GM21423 (cell line): ENCODE results near the gene AGRP.
"Not testable (repeated sequence)": the region's sequence is repeated elsewhere in the genome, so short reads cannot be mapped to it uniquely, and the experiment has no call there.

ENCODE experiments used
- ATAC-seq: cut with Tn5 transposase; IDR thresholded peaks from one replicate; pipeline ENCODE4 v1.9.1; 2021; ENCODE audit warnings: mild to moderate bottlenecking, moderate library complexity; ENCODE audit not compliant: unreplicated experiment

Gene AGRP, protein sequence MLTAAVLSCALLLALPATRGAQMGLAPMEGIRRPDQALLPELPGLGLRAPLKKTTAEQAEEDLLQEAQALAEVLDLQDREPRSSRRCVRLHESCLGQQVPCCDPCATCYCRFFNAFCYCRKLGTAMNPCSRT

DNA sequence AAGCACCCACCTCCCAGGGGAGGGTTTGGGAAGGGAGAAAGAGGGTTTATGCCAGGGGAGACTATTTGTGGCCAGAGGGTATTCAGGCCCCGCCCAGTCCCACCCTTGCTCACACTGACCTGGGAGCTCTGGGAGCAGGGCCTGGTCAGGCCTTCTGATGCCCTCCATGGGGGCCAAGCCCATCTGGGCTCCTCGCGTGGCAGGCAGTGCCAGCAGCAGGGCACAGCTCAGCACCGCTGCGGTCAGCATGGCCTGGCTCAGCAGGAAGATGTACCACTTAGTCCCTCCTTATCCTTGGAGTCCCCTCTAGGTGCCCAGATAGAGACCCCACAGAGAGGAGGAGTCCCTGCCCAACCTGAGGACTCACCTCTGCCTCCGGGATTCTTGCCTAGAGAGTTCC is at the start of gene AGRP:
Gene AGRP, minus strand, starts transcription at position 398 of the 400 bp plus-strand sequence. Its CDS starts 149 bp downstream, at position 249.
- ATAC-seq: no peak

DNA sequence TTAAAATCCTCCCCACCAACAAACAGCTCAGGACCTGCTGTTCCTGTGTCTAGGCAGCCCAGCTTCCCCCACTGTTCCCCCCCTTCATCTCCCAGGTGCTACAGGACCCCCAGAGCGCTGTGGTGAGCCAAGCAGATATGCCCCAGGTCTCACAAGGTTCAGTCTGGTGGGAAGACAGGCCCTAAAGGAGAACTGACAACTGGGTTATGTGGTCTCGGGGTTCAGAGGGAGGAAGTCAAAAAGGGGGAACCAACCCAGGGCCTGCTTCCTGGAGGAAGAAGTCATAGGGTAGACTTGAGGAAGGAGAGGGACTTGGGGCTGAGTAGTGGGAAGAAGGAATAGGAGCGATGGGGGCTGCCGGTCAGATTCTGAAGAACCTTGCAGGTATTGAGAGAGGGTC is 47.9 kb upstream of the AGRP start:
- no peak for ATAC-seq

DNA sequence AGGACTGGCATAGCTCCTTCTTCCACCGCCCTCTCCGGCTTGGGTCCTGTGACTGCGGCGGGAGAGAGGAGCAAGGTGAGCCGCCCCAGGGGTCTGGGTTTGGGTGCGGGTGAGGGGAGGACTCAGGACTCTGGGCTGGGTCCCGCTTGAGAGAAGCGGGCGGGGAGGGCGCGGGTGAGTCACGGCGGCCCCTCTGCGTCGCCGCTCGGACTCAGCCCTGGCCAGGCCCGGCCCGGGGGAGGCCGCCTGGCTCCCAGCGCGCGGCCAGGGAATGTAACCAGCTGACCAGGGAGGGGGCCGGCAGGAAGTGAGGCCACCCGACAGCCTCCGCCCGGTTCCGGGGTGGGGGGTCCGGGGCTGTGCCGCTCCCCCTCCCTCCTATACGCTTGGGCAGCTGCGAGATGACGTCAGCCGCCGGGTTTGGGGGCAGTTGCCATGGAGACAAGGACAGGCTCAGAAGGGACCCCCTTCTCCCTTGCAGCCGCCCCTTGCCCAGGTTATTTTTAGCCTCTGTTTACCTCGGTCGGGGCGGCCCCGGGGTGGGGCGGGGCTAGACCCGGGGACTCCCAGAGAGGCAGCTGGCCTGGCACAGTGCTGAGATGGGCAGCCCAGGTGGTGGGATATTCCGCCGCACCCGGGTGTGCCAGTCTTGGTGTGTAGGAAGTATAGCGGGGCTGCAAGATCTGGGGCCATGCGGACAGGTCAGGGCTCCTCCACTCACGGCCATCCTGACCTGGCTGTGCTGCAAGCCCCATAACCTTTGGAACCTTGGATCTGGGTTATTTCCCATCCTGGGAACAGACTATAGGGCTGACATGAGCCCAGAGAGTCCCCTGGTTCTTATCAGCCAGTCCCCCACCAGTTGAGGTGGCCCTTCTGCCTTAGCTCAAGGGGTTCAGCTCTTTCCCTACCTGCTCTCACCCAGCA is 46.9 kb upstream of the AGRP start:
- ATAC-seq: peak; percentile 31

DNA sequence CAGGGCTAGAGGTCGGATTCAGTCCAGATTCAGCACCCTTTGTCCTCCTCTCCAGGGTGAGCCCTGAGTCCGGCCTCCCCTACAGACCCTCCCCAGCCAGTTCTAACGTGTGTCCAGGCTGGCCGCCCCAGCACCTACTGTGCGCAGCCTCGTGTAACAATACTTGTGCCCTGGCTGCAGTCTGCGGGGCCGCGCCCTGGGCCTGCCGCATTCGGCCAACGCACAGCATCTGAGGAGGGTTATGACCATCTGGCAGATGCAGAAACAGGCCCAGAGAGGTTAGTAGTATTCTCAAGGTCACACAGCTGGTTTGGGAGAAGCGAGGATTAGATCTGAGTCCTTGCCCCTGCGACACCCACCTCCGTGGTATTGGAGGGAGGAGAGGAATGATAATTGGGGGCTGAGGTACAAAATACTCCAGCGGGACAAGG is 46.2 kb upstream of the AGRP start:
- ATAC-seq: no peak

DNA sequence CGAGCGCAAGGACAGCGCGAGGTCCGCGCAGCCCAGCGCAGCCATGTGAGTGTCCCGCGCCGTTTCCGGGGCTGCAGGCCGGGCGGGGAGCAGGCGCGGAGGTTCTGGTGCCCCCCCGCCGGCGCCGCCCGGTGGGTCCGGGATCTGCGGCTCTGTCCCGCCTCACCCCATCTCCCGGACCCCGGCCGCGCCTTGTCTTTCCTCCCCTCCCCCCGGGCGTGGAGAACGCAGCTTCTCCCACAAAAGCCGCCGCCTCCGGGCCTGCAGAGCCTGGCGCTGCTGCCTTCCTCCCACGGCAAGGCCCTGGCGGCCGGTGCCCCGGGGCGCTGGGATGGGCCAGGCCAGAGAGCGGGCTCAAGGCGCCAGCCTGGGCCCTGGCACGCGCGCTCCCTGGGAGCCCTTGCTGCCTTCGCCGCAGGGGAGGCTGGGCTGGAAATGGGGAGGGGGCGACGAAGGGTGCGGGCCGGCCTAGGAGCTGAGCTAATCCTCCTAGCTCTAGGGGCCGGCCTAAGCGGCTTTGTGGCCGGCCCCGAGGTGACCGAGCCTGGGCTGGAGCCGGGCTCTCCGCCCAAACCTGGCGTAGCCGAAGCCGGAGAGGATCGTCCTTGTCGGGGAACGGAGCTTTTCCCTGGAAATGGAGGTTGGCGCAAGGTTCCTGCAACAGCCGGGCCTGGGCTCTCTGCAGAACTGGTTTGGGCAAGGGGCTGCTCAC is 45.7 kb upstream of the AGRP start:
- peak; percentile 9 for ATAC-seq

DNA sequence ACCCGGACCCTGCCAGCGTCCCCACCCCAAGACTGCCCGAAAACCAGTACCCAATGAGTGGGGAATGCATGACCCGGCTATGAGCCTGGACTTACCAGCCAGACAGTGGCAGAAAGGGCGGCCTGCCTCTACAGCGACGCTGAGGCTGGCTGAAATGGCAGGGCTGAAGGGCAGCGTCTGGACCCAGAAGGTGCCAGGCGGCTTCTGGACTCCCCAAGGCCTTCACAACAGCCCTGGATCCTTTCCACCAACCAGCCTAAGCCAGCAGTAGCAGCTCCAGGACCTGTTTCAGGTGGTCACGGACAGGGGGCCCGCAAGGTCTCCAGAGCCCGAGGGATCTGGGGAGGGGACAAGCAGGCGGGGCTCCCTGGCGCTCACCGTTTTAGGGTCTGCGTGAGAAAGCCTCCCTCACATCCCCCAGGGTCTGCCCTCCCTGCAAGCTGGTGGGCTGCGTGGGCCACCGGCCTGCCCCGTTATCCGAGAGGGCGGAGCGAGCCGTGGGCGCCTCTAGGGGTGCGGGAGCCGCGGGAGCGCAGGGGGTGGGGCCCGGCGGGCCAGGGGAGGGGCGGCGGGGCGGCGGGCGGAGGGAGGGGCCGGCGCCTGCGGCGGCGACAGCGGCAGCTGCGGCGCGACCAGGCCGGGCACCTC is 45.0 kb upstream of the AGRP start, which contains the start of gene RIPOR1:
Gene RIPOR1, plus strand, starts transcription at position 608 of the 648 bp plus-strand sequence. CDS start 9,618 bp downstream, outside the sequence.
- ATAC-seq: peak; percentile 32

DNA sequence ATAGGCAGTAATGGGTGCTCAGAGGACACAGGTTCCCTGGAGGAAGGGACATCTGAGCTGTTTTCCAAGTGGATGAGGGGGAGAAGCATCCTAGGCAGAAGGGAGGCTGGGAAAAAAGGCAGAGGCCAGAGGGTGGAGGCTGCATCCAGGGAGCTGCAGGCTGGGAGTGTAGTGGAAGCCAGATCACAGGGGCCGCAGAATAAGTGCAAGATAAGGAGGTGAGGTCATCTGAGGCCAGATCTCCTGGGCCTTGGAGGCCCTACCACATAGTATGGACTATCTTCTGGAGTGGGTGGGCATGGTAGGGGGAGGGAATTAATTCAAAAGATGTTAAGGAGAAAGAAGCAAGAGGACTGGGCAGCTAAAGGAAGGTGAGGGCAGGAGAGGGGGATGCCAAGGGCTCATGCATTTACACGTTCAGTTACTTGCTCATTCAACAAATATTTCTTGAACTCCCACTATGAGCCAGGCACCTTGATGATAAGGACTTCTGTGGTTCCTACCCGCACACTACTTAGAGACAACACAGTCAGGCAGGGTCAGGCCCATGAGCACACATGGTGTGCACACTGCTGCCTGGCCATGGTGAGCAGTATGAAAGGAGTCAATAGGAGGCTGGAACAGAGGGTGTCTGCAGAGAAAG is 42.9 kb upstream of the AGRP start:
- no peak for ATAC-seq

DNA sequence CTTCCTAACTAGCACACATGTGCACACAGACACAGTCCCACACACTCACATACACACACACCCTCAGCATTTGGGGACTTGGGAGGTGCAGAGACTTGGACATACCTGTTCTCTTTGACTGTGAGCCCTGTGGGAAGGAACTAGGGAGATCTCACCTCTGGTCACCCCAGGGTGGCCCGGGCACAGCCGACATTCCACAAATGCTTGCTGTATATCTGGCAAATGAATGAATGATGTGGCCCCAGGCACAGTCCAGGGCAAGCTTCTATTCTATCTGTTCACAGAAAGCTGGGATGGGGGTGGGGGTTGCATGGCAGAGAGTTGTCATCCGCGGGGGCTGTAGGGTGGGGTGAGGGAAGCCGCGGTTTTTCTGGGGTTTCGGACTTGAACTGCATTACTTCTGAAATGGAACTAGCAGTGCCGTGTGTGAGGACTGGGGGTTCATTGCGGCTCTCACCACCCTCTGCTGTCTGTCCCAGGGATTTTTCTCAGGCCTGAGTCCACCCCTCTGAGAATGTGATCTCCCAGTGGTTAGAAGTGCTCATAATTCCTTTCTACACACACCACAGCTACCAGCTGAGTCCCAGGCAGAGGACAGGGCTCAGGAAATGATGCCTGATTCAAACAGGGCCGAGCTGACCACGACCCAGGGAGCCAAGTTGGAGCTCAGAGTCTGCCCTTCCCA is 42.0 kb upstream of the AGRP start:
- ATAC-seq: no peak

DNA sequence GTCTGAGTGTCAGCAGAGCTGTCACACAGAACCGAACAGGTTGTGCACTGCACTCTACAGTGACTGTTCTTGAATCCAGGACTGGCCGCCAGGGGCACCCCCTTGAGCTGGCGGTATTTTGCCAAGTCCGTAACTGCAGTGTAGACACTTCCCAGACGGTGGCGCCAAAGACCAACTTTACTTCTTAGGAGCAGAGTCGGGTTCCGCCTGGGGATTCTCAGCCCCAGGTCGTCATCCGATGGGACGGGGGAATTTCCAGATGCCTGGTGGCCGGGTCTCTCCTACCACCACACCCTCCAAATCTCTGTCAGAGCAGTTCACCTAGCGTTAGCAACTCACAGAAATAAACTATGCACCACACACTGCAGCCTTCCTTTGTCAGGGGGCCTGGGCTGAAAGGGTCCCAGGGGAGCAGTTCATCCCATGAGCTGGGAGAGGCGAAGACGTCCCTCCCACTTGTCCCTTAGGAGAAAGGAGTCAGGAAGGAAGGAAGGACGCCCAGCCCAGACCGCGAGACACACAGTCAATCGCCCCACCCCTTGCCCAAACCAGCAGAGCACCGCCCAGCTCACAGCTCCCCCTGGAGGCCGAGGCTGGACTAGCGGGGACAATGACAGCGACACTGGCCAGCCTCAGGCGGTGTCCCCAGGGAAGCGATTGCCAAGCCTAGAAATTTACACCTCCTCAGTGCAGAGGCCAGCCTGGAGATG is 37.9 kb upstream of the AGRP start:
- peak; percentile 59 for ATAC-seq

DNA sequence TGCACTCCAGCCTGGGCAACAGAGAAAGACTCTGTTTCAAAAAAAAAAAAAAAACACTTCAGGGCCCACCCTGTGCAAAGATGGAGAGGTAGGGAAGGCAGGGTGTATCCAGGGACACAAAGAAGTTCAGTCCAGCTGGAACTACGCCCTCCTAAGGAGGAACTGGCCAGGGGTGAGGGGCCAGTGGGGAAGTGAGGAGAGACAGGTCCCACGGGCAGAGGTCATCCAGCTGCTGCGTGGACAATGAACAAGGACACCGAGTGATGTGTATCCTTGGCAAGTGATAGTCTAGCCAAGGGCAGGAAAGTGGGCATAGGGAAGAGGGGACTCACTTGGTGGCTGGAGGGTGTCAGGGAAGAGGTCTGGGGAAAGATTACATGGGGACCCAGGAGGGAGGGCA is 35.9 kb upstream of the AGRP start:
- no peak for ATAC-seq

DNA sequence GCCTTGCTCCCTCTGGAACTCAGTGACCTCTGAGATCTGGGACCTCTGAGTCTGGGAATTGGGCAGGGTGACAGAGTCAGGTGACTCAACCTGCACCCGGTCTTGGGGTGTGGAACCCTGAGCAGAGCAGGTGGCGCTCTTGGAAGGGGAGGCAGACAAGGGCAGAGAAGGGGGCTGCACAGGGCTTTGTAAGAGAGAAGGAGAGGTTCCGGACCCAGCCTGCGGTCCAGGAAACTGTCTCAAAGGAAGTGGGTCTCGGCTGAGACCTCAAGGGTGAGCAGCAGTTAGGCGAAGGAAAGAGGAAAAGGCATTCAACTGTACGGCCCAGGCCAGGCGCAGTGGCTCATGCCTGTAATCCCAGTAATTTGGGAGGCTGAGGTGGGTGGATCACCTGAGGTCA is 35.3 kb upstream of the AGRP start:
- no peak for ATAC-seq

DNA sequence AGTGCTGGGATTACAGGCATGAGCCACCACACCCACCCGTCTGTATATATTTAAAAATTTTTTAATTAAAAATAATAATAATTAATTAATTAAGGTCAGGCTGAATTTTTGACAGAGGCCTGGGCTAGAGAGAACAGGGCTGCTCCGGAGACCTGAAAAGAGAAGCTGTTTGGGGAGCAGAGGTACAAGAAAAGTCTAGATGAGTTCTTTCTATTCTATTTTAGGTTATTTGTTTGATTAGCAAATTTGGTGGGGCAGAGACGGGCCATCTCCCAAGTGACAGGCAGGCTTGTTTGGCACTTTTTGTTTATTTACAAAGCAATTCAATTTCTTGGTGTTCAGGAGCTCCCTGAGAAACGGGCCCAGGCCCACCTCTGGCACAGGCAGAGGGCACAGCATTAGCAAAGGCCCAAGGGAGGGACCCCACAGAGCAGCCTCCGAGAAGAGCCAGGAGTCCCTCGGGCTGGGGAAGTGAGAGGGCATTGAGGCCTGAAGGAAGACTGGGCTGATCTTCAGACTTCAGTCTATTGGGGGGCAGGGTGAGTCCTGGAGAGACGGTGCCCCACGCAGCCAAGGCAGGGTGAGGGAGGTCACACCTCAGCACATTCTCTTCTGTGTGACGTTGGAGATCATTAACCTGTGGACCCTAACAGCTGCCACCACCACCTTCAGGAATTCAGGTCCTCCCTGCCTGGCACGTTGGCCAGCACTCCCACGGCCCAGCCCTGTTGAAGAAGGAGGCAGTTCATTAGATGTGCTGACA is 34.5 kb upstream of the AGRP start:
- ATAC-seq: peak; percentile 38

DNA sequence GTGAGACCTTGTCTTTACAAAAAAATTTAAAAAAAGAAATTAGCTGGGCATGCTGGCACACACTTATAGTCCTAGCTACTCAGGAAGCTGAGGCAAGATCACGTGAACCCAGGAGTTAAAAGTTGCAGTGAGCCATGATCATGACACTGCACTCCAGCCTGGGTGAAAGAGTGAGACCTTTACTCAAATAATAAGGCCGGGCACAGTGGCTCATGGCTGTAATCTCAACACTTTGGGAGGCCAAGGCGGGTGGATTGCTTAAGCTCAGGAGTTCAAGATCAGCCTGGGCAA is 33.8 kb upstream of the AGRP start:
- no peak for ATAC-seq

DNA sequence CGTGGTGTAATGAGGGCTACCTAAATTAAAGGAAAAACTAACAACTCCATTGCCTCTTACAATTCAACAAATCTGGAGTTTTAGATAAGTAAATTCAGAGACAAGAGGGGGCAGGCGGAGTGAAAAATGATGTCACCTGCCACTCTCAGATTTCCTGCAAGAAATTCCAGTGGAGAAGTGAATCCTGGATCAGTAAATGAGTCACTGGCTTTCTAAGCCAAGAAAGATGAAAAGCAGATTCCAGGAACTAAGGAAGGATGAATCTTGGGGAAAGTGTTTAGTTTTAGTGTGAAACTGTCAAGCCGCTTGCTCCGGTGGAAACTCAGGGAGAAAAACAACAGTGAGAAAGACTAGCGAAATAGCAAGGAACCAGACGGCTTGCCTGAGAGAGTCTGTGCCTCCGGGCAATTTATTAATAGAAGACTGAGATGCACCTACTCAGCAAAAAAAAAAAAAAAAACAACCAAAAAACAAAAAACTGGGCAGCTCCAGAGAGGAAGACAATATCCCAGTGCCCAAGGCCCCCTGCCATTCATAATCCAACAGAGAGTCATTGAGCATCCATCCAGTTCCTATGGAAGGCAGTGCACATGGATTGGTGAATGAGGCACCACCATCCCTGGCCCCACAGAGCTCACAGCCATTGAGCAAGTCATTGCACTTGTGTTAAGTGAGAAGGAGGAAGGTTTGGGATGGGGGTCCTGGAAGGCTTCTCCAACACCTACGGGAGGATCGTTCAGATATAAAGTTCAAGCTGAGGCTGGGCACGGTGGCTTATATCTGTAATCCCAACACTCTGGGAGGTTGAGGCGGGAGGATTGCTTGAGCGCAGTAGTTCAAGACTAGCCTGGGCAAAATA is 33.2 kb upstream of the AGRP start:
- ATAC-seq: no peak

DNA sequence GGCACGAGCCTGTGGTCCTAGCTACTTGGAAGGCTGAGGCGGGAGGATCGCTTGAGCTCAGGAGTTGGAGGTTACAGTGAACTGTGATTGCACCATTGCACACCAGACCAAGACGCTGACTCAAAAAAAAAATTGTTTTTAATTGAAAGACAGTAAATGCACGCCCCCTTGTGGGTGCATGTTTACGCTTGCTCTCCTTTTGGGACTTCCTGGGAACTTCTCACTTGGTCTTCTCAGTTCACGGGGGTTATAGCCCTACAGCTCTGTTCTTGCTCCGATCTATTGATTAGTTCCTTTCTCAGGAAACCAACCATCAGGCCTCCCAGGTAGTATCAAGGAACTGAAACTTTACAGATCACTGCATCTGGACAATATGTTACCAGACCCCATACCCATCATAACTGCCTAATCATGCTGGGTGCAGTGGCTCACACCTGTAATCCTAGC is 31.1 kb upstream of the AGRP start:
- peak; percentile 45 for ATAC-seq

DNA sequence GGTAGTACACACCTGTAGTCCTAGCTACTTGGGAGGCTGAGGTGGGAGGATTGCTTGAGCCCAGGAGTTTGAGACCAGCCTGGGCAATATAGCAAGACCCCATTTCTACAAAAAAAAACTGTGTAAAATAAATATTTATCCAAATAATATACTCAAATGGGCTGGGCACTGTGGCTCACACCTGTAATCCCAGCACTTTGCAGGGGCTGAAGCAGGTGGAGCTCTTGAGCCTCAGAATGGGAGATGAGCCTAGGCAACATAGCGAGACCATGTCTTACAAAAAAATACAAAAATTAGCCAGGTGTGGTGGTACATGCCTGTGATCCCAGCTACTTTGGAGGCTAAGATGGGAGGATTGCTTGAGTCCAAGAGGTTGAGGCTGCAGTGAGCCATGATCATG is 30.5 kb upstream of the AGRP start:
- ATAC-seq: not testable (repeated sequence)

DNA sequence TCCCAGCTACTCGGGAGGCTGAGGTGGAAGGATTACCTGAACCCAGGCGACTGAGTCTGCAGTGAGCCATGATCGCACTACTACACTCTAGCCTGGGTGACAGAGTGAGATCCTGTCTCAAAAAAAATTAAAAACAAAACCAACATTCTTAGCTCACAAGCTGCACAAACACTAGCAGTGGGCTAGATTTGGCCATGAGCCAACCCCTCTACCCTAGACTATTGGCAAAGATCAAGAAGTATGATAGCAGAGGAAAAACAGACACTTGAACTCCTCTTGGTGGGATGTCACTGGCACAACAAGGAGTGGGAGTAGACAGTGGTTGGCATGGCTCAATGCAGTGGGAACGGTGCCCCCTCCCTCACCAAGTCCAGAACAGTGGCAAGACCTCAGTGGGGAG is 25.7 kb upstream of the AGRP start:
- no peak for ATAC-seq

DNA sequence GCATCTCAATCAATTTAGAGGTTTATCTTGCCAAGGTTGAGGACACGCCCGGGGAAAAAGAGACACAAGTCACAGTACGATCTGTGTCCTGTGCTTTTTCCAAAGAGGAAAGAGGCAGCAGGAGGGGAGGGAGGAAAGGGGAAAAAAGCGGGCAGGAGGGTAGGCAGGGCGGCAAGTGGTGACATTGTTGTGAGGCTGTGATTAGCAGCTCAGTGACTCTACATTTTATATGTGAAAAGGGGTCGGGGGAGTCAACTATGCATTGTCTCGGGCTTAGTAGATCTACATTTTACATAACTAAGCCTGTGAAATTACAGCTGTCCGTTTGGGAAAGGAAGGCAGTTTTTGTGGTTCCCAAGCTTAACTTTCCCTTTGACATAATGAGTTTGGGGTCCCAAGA is 23.1 kb upstream of the AGRP start:
- ATAC-seq: no peak
